HG02642 (cell line): ENCODE results near the gene PEPD.

Experiments
- ATAC-seq: cut with Tn5 transposase; IDR thresholded peaks from one replicate; pipeline ENCODE4 v1.9.1; 2021; ENCODE audit warnings: mild to moderate bottlenecking; ENCODE audit not compliant: unreplicated experiment, poor library complexity

The PEPD gene

DNA sequence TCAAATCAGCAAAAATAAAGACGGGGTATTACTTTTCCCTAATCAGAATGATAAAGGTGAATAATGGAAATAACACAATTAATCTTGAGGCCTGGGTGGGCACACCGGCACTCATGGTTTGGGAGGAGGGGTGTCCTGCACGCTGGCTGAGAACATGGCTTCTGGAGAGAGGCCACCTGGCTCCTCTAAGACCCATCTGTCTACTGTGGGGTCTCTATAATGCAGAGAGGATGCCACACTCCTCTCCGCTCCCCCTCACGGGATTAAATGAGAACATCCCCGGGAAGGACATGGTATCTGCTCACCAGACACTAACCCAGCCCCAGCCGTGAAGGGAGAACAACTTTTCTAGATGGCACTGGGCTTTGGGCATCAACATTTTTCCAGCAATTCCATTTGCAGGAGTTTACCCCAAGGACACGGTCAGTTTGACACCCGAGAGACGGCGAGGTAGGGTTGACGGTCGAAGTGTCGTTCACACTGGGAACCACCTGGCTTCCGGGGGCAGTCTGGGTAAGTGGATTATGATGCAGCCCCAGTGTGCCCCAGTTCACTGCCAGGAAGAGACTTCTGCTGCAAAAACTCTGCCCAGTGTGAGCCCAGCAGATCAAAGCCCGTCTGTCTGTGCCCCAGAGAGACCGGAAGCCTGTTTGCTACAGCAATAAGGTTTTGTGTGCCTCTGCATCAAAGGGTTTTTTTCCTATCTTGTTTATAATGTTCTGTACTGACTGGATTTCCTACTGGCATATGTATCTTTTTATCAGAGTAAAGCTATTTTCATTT is 91.5 kb downstream of the PEPD start:
- ATAC-seq = no peak

DNA sequence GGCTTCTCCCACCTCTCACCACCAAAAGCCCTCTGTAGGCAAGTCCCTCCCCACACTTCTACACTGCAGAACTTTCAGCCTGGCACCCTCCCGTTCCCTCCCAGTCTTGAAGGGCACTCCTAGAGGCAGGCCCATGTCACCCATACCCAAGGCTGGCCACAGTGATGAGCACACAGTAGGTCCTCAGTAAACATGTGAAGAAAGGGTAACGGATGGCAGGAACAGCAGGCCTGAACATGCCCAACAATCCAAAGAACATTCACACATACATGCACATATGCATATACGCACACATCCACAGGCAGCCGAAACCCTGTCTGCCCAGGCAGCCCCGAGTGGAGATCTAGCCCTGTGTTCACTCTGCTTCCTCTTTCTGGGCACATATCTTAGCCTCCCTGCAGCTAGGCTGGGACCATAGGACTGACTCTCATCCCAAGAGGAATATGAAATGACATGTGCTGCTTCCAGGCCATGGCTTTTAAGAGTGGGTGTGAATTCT is 92.9 kb downstream of the PEPD start:
- no peak for ATAC-seq

DNA sequence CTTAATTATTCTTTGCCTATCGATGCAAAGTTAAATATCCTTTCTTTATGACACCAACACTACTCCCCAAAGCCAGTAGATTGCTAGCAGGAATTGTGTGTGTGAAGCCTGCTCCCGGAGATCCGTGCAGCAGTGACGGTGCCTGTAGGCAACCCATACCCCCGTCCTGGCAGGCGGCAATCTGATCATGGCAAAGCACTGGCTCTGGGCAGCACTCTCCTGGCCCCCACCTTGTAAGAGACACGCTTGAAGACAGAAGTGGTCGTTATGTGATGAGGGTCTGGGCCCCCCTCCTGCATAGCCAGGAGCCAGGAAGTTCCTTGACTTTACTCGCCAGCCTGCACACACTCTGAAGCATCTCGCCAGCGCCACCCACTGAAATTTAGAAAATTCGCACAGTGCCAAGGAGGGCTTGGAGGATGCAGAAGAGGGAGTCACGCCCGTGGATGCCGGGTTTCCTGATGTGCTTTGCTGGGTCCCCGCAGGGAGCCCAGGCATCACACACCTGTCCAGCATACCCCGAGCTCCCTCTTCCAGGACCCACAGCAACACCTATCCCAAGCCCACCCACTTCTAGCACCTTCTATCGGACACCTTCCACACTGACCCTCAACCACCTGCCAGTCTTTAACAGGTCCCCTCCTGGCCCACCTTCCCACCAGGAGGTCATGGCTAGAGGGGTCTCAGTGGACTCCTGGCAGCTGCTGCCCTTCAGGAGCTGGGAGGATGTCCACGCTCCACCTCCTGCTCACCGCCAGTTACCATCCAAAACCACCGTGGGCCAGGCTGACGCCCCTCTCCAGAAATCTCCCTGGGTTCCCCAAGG is 93.6 kb downstream of the PEPD start:
- ATAC-seq = no peak

DNA sequence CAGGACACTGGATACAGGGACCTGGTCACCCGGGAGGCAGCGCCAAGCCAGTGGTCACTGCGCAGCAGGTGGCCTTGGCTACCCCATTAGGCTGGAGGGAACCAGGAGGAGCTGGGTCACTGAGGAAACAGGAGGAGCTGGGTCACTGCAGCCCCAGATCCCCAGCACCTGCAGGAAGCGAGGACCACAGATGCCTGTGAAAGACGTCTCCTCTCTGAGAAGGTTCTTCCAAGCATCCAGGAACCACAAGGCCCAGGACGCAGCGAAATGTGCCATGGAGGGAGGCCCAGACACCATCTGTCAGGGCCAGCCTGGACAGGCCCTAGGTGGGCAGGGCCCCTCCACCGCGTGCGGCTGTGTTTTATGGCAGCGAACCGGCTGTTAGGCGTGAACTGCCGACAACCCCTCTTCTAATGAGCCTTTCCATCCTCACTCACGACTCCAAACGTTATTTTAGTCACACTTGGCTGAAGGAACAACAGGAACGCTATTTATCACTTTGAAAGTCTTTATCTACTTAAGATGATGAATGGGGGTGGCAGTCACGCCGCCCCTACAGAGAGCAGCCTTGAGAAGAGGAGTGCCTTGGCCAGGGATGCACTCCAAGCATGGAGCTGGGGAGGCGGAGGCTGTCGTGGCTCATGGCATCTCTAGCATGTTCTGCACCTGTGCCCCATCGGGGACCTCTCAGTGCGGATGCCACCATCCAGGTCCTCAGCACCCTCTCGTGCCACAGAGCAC is 94.8 kb downstream of the PEPD start:
- ATAC-seq = no peak

DNA sequence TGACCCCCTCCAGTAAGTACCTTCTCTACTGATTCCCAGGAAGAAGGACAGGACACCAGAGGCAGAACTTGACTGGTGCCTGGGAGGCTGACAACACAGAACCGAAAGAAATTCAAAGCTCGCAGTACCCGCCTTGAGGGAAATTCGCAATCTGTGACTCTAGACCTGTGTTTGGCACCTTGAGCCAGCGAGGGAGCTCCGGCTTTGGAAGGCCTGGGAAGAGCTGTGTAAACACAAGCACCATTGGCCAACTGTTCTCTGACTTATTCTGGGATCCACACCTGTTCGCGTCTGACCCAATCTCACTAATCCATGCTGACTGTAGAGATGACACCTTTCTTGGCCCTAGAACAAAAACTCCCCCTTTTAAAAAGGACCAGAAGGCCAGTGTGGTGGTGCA is 97.4 kb downstream of the PEPD start:
- ATAC-seq = no peak

DNA sequence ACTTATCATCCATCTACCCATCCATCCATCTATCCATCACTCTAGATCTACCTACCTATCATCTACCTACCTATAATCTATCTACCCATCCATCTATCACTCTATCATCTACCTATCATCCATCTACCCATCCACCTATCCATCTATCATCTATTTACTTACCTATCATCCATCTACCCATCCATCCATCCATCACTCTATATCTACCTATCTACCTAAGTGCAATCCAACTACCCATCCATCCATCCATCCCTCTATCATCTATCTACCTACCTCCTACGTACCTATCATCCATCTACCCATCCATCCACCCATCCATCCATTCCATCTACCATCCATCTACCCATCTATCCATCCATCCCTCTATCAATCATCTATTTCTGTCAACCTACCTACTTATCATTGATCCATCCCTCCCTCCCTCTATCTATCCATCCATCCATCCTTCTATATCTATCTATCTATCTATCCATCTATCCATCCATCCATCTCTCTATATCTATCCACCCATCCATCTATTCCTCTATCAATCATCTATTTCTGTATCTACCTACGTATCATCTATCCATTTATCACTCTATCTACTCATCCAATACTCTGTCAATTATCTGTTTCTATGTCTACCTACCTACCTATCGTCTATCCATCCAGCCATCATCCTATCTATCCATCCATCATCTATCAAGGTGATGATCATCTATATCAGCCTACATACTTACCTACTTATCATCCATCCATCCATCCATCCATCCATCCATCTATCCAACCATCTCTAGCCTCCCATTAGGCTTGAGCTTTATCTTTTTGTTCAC is 99.0 kb downstream of the PEPD start:
- no peak for ATAC-seq

DNA sequence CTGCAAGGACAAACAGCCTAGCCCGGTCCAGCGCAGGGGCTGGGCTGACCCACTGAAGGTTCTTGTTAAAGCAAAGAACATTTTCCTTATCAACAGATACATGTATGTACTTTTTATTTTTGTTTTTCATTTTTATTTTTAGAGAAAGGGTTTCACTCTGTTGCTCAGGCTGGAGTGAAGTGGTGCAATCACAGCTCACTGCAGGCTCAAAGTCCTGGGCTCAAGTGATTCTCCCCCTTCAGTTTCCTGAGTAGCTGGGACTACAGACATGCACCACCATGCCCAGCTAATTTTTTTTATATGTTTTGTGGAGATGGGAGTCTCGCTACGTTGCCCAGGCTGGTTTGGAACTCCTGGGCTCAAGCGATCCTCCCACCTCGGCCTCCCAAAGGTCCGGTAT is 100.2 kb downstream of the PEPD start:
- no peak for ATAC-seq

DNA sequence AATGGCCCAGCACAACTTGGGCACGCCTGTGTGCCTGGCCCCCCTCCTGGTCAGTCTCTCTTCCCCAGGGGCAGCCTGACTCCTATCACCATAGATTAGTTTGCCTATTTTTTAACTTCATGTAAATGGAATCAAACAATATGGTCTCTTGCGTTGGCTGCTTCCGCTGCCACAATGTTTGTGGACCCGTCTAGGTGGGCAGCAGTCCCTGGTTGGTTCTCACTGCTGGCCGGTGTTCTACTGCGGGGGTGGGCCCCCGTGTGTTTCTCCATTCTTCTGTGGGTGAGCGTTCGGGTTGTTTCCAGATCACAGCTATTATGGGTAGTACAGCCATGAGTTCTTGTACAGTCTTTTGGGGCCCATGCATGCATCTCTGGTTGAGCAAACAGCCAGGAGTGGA is 100.8 kb downstream of the PEPD start:
- no peak for ATAC-seq

DNA sequence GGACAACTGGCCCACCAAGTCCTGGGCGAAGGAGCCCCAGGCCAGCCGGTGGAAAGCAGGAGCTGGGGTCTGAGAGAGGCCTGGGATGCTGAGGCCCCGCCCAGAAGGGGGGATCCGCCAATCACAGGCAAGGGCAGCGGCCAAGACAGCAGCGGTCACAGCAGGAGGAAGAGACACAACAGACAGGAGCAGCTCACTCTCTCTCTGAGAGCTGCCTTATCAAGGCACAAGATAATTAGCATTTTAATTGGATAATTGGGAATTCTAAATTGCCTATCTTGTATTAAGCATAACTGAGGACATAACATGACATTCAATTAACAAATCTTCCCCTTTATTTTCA is 101.8 kb downstream of the PEPD start:
- no peak for ATAC-seq

DNA sequence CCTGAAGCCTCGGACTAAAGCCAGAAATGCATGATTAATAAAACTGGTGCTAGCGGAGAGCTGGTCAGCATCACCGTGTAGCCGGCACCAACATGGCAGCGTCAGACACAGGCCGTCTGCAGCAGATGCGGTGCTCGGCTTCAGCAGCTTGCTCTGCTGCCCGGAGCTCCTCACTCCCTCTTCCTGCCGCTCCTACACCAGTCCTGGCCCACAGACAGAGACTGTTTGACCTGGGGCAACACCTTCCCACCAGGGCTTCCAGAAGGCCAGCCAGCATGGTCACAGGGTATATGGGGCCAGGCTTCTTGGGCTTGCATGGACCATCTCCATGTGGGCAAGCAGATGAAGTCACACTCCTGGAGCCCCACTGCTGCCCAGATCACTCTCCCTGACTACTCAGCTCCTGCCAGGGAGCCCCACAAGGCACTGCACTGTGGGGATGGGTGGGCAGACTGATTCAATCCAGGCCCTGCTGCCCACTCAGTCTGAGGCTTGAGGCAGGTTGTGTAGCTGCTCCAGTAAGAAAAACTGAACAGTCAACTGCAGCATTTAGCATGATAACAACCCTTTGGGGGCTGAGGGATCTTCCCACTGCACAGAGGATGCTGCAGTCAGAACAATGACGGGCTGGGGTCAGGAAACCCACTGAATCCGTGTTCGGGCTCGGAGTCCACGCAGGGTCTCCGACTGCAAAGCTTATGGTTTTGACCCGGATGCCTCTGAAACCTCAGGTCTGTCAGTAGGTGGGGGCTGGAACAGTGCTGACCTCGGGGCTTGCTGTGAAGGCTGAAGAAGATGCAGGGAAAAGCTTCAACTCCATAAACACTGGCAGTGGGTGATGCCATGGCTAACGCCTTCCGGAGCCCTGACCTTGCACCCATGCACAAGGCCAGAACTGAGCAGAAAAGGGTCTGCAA is 102.5 kb downstream of the PEPD start:
- no peak for ATAC-seq

DNA sequence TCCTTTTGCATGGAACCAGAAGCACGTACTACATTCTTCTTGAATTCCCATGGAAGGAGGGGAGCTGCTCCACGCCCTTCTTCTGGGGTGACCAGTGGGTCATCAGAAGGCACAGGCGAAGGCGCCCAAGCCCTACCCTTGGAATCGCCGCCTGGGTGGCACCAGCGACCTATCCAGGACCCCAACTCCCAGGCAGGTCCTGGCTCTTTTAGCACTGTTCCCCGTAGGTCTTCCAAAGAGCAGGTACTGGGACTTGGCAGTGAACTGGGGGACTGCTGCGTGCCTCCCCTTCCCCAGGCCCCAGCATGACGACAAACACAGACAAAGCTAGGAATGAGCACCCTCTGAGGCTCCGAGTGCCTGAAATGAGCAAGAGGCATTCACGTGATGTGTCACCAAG is 103.1 kb downstream of the PEPD start:
- no peak for ATAC-seq

DNA sequence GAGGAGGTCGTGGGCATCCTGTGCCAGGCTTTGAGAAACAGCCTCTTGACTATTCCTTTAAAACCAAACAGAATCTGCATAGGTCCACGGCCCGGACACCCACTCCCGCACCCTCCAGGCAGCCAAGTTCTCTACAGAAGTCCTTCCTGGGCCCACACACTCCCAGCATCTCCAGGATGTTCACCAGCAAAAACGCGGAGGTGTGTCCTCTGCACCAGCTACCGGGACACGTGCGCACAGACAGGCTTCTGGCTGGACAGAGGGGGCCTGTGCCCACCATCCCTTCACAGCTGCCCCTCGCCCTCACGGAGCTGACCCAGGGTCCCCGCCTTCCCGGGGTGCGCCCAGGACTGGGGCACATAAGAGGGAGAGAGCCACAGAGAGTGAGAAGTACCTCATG is 103.8 kb downstream of the PEPD start:
- no peak for ATAC-seq

DNA sequence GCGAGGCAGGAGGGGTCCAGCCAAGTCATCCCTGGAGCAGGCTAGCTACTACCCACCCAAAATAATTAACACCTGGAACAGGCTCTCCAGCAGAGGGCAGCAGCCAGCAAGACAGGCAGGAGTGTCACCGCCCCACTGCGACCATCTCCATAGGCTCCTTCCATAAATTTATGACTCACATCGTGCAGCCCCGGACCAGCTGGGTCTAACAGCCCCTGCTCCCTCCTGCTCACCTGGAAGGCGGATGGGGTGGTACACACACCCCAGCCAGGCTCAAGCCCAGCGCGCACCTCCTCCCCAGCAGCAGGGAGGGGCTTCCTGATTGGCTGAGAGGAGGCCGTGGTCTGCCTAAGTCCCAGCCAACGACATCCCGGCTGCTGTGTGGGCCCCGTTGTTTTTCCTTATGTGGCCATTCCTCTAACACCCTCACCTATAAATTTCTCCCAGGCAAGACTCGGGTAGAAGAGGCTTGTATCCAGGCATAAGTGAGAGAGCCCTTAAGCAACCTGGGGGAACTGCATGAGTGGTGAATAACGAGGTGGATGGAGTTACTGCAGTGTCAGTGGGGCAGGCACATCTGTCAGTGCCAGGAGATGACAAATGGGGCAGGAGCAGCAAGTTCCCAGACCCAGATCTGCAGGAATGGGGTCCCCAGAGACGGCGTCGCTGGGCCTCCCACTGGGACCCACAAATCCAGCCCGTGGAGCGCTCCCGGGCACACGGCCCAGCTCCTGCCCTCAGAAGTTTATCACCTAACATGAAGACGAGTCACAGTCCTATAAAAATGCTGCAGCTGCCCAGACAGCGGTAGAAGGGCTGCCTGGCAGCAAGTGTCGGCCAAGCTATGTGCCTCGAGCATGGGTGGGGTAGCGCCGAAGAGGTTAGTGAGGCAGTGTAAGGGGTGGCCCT is 105.0 kb downstream of the PEPD start:
- no peak for ATAC-seq

DNA sequence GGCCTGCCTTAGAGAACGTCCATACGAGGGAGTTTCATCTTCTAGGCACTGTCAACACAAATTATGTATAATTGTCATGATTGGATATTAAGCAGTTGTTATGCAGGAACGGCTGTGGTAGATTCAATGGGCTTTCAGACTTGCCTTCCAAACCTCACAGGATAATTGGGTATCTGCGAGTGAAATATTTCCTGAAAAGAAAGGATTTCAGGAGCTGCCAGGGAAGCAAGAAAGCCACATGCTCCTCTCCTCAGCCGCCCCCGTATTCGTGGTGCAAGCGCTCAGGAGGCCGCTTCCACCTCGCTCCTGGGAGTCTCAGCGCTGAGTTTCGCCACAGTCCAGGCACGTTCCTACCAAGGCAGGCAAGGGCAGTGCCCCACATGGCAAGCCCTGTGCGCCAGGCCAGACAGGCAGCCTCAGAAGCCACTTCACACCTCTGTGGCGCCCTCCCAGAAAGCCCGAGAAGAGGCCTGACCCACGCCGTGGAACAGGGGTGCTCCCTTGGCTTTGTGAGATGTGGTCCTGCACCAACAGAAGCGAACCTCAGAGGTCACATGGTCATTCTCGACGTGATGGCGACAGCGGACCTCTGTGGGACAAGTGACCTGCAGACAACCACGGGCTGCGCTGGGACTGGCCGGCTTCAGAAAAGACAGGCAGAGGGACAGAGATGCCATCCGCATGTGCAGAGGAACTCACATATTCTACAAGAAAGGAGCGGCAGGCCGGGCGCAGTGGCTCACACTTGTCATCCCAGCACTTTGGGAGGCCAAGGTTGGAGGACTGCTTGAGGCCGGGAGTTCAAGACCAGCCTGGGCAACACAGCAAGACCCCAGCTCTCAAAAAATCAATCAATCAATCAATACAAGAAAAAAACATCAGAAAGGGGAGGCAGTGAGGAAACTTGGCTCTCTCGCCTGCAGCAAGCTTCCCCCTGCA is 106.7 kb downstream of the PEPD start:
- no peak for ATAC-seq

DNA sequence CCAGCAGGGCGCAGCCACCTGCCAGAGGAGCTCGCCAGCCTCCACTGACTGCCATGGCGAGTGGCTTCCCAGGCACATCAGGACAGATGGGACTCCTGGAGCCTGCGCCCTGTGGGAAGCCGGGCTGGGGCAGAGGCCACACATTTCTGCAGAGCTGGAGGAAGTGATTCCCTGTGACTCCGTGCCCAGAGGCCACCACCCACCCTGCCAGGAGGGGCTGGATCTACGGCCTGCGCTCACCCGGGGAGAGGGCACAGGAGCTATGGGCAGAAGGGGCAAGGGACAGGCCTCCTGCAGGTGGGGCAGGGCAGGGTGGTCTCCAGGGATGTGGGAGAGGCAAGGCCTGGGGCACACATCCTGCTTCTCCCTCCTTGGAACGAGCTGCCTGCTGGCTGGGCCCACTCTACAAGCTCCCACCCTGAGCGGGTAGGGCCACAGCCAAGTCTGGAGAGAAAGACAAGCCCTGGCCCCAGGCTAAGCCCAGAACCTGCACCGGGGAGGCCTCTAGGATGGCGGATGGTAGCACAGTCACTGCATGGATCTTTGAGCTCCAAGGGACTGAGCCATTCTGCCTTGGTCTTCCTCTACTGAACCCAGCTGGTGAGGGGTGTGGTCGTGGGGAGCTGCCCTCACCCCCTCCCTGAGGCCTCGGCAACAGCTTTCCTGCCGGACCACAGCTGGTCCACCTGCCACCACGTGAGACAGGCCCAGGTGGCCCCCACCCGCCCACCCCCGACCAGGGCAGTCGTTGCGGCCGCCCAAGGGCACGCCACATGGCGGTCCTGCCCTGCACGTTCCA is 107.5 kb downstream of the PEPD start:
- no peak for ATAC-seq

DNA sequence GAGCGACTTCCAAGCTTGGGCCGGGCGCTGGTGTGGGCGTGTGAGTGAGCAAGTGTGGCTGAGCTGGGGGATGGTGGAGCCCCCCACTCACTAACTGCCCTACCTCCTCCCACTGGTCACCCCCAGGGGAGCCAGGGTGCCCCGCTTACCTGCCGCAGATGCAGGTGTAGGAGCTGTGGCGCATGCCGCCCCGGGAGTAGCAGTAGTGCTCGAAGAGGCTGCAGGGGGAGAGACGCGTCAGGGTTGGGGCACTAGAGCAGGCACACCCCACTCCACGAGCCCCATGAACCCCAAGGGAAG is 108.2 kb downstream of the PEPD start:
- ATAC-seq = no peak
